ENCODE data around the gene ZNF578.
"Not testable (repeated sequence)": the region's sequence is repeated elsewhere in the genome, so short reads cannot be mapped to it uniquely, and the experiment has no call there.

Gene ZNF578

DNA sequence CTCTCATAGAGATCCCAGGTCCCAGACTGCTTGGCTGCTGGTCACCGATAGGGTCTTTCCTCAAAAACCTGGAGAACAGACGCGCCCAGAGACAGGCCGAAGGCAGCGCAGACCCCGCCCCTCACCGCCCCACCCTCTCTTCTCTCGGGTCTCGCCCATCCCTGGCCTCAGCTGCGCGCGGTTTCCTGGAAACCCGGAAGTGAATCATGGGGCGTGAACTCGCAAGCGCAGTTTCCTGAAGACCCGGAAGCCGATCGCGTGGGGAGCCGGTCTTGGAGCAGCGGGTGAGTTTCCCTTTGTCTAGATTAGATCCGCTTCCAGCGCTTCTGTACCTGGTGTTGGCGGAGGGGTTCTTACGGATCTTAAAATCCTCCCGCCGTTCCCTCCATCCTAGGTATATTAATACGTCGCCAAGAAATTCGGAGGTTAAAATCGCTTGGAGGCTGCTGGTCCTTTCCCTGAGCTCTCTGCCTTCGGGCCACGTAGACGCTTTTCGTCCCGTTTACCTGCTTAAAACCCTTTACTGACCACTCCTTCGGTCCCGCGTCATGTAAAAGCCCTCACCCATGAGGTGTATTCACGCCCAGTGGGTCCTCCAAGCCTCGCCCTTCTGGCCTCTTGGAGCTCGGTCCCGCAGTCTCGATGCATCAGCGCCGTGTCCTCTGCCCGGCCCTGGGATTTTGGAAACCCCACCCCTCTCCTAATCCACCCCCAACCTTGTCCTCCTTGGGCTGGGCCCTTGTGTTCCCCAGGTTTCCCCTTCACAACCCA is at the start of gene ZNF578:
Gene ZNF578 (plus strand): TSS at position 230 of the 771 bp plus-strand sequence. CDS start 48,293 bp downstream, outside the sequence.
- DNase-seq (ENCODE audit: low spot score) = no peak

GRCh38 chr19:52410276-52410675 is 43.1 kb upstream of the ZNF578 start:
- no peak for DNase-seq (ENCODE audit: low spot score)

DNA sequence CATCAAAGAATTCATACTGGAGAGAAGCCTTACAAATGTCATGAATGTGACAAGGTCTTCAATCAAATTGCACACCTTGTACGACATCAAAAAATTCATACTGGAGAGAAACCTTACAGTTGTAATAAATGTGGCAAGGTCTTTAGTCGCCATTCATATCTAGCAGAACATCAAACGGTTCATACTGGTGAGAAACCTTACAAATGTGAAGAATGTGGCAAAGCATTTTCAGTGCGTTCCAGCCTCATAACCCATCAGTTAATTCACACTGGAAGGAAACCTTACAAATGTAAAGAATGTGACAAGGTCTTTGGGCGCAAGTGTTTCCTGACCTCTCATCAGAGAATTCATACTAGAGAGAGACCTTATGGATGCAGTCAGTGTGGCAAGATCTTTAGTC is 37.6 kb upstream of the ZNF578 start:
- DNase-seq (ENCODE audit: low spot score) = no peak

- DNase-seq (ENCODE audit: low spot score) = no peak
These were observed 24.4 kb upstream of the ZNF578 start, which contains the start of gene ZNF534 for GRCh38 chr19:52428937-52429336. TSS of gene ZNF534 (plus strand) at chr19:52429148. CDS start at chr19:52431475, 2,327 bp downstream.

DNA sequence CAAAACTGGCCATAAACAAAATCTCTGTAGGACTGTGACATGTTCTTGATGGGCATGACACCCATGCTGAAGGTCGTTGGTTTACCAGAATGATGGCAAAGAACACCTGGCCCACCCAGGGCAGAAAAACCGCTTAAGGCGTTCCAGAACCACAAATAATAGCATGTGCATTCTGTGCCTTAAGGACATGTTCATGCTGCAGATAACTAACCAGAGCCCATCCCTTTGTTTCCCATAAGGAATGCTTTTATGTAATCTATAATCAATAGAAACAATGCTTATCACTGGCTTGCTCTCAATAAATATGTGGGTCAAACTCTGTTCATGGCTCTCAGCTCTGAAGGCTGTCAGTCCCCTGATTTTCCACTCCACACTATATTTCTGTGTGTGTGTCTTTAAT is 11.2 kb upstream of the ZNF578 start:
- no peak for DNase-seq (ENCODE audit: low spot score)

GRCh38 chr19:52444506-52444905 is 8.8 kb upstream of the ZNF578 start:
- DNase-seq (ENCODE audit: low spot score) = no peak

GRCh38 chr19:52451241-52451640 is 2.1 kb upstream of the ZNF578 start:
- no peak for DNase-seq (ENCODE audit: low spot score)

- peak; percentile 49 for DNase-seq (ENCODE audit: low spot score)
These were observed 11.6 kb downstream of the ZNF578 start for GRCh38 chr19:52464798-52465470.

GRCh38 chr19:52473655-52474350 is 20.4 kb downstream of the ZNF578 start:
- DNase-seq (ENCODE audit: low spot score) = no peak

DNA sequence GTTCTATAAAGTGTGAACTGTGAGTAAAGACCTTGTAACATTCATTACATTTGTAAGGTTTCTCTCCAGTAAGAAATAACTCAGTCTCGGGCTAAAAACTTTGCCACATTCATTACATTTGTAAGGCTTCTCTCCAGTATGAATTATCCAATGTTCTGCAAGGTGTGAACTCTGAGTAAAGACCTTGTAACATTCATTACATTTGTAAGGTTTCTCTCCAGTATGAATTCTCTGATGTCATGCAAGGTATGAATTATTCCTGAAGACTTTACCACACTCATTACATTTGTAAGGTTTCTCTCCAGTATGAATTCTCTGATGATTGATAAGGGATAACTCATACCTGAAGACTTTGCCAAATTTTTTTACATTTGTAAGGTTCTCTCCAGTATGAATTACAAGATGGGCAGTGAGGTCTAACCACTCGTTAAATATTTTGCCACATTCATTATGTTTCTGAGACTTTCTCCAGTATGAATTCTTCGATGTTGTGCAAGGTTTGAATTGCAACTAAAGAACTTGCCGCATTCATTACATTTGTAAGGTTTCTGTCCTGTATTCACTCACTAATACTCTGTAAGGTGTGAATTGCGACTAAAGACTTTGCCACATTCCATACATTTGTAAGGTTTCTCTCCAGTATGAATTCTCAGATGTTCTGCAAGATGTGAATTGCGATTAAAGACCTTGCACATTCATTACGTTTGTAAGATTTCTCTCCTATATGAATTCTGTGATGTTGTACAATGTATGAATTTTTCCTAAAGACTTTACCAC is 21.2 kb downstream of the ZNF578 start:
- DNase-seq (ENCODE audit: low spot score) = no peak

DNA sequence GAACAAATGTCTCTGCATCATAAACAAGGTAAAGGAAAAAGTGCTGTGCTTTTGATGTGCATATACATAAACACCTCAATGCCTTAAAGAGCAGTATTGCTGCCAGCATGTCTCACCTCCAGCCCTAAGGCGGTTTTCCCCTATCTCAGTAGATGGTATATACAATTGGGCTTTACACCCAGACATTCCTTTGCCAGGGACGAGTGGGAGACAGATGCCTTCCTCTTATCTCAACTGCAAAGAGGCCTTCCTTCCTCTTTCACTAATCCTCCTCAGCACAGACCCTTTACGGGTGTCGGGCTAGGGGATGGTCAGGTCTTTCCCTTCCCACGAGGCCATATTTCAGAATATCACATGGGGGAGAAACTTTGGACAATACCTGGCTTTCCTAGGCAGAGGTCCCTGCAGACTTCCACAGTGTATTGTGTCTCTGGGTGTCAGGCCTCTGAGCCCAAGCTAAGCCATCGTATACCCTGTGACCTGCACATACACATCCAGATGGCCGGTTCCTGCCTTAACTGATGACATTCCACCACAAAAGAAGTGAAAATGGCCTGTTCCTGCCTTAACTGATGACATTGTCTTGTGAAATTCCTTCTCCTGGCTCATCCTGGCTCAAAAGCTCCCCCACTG is 30.9 kb downstream of the ZNF578 start:
- not testable (repeated sequence) for DNase-seq (ENCODE audit: low spot score)

DNA sequence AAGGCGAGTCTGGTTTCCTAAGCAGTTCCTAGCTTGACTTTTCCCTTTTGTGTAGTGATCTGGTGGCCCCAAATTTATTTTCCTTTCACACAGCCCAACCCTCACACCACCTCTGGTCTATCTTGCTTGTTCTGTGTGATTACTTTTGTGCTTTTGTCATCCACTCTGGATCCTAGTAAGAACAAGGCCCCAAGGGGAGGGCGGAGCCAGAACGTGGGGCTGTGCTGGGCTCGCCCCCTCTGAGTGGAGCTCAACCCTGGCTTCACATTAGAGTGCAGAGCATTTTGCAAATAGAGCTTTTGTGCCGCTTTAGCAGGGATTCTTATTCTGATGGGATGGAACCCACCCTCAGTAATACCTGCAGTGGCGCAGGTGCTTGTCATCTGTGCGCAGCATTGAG is 31.7 kb downstream of the ZNF578 start:
- DNase-seq (ENCODE audit: low spot score) = not testable (repeated sequence)

DNA sequence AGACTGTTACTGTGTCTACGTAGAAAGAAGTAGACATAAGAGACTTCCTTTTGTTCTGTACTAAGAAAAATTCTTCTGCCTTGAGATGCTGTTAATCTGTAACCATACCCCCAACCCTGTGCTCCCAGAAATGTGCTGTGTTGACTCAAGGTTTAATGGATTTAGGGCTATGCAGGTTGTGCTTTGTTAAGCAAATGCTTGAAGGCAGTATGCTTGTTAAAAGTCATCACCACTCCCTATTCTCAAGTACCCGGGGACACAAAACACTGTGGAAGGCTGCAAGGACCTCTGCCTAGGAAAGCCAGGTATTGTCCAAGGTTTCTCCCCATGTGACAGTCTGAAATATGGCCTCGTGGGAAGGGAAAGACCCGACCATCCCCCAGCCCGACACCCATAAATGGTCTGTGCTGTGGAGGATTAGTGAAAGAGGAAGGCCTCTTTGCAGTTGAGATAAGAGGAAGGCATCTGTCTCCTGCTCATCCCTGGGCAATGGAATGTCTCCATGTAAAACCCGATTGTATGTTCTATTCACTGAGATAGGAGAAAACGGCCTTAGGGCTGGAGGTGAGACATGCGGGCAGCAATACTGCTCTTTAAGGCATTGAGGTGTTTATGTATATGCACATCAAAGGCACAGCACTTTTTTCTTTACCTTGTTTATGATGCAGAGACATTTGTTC is 32.3 kb downstream of the ZNF578 start:
- DNase-seq (ENCODE audit: low spot score) = not testable (repeated sequence)

DNA sequence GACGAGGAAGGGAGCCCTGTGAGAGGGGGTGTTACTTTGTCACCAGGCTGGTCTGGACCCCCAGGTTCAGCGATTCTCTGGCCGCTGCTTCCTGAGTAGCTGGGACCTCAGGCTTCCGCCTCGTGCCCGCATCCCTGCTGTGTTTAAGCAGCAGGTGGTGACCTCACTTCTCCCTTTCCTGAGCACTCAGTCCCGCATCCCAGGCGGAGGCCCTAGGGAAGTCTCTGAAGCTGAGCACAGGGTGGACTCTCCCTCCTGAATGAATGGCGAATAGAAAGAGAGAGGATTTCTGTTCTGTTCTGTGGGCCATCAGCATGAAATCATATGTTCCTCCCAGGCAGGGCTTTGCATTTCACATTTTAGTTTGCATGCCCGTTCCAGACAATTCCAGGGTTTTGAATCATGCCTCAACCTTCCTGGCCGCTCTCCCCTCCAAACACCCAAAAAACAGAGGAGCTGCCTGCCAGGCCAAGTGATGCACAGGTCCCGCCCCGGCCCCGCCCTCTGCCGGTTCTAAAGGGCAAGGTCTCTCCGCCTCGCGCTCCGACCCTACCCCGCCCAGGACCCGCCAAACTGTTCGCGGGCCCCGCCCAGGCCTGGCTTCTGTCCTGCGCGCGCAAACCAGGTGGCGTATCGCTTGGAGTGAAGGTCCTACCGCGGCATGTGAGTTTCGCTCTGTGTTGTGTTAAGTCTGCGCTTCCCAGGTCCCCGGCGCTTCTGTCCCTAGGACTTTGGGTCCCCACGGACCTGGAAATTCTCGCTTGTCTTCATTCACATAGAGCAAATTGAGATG is 39.0 kb downstream of the ZNF578 start:
- no peak for DNase-seq (ENCODE audit: low spot score)

- DNase-seq (ENCODE audit: low spot score) = no peak
These were observed 39.7 kb downstream of the ZNF578 start for GRCh38 chr19:52492994-52493470.

- DNase-seq (ENCODE audit: low spot score) = no peak
These were observed 41.2 kb downstream of the ZNF578 start for GRCh38 chr19:52494518-52494917.

GRCh38 chr19:52498571-52498970 is 45.2 kb downstream of the ZNF578 start:
- no peak for DNase-seq (ENCODE audit: low spot score)

DNA sequence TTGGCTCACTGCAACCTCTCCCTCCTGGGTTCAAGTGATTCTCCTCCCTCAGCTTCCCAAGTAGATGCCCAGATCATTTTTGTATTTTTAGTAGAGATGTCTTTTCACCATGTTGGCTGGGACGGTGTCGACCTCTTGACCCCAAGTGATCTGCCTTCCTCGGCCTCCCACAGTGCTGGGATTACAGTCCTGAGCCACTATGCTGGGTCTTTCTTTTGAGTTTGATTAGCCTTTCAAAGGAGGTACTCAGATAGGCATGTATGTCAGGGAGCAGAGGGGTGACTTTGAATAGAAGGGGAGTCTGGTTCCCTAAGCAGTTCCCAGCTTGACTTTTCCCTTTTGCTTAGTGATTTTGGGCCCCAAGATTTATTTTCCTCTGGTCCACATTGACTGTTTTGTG is 47.1 kb downstream of the ZNF578 start:
- not testable (repeated sequence) for DNase-seq (ENCODE audit: low spot score)

GRCh38 chr19:52500991-52501390 is 47.6 kb downstream of the ZNF578 start:
- DNase-seq (ENCODE audit: low spot score) = not testable (repeated sequence)

GRCh38 chr19:52507266-52507665 is 53.9 kb downstream of the ZNF578 start:
- no peak for DNase-seq (ENCODE audit: low spot score)

Measured in HuH-7 (cell line).